Posterior cingulate gyrus (tissue), 11 donors: ENCODE measurements around the gene ANKRD13C.
A peak's percentile ranks its signal among the peaks of the same experiment; 100 is the strongest.
"Not testable (repeated sequence)": the region's sequence is repeated elsewhere in the genome, so short reads cannot be mapped to it uniquely, and the experiment has no call there.

Experiments
- DNase-seq, 10 donors: peaks; one replicate each; pipeline versions ENCODE4 v3.0.0 to v3.0.0-alpha.2; 2020 to 2021; ENCODE audit warnings: mixed read lengths in 3 of 10
- intact Hi-C: fragments of 100-400 bp; cut with DNase I; formaldehyde crosslinking; loops from one replicate; pipeline ENCODE4 v1.15.1; 2023

Gene ANKRD13C

GRCh38 chr1:70360321-70360720, 5.8 kb upstream of the ANKRD13C start:
- no peak for DNase-seq

GRCh38 chr1:70358921-70359564, 4.5 kb upstream of the ANKRD13C start:
- intact Hi-C loops, result no loop called here
- DNase-seq, result no peak

More at GRCh38 chr1:70360321-70360720, 5.8 kb upstream of the ANKRD13C start:
- intact Hi-C loops, result no loop called here

GRCh38 chr1:70355920-70356319, 1.4 kb upstream of the ANKRD13C start:
- intact Hi-C loops, result loop anchor here (2.0 kb wide), 1 partner anchor 55 kb away; the partner anchor contains the start of gene CTH
- no peak for DNase-seq

GRCh38 chr1:70355111-70355407, 537 bp upstream of the ANKRD13C start:
- no peak for DNase-seq
- intact Hi-C loops, result loop anchor here (2.0 kb wide), 1 partner anchor 56 kb away; the partner anchor contains the start of gene CTH

GRCh38 chr1:70353601-70354331, 756 bp downstream of the ANKRD13C start:
- intact Hi-C loops, result loop anchor here (2.0 kb wide), 2 partner anchors 57 to 133 kb away; partner anchors contain the start of genes CTH and SRSF11
- DNase-seq, result peak in 3 of 10 donors; percentile 22 to 48 (median 35)

- intact Hi-C loops, result loop anchor here (2.0 kb wide), 1 partner anchor 132 kb away; the partner anchor contains the start of gene SRSF11
- no peak for DNase-seq
Observed at GRCh38 chr1:70353044-70353443, 1.5 kb downstream of the ANKRD13C start.

- intact Hi-C loops, DNase-seq: not testable (repeated sequence)
Observed at GRCh38 chr1:70349799-70350198, 4.7 kb downstream of the ANKRD13C start.

GRCh38 chr1:70348399-70349165, 5.9 kb downstream of the ANKRD13C start:
- intact Hi-C loops, result no loop called here
- no peak for DNase-seq

GRCh38 chr1:70339644-70340043, 14.9 kb downstream of the ANKRD13C start:
- intact Hi-C loops, DNase-seq: not testable (repeated sequence)

- intact Hi-C loops, result no loop called here
- no peak for DNase-seq
Observed at GRCh38 chr1:70336050-70336449, 18.5 kb downstream of the ANKRD13C start.

GRCh38 chr1:70334436-70334835, 20.1 kb downstream of the ANKRD13C start:
- DNase-seq, result no peak
- intact Hi-C loops, result no loop called here

GRCh38 chr1:70333245-70333644, 21.3 kb downstream of the ANKRD13C start:
- DNase-seq, result no peak
- intact Hi-C loops, result no loop called here

- no peak for DNase-seq
- intact Hi-C loops, result no loop called here
Observed at GRCh38 chr1:70331962-70332361, 22.6 kb downstream of the ANKRD13C start.

GRCh38 chr1:70327306-70328076, 27.0 kb downstream of the ANKRD13C start:
- intact Hi-C loops, result no loop called here
- no peak for DNase-seq

- DNase-seq, result no peak
- intact Hi-C loops, result no loop called here
Observed at GRCh38 chr1:70324683-70325082, 29.8 kb downstream of the ANKRD13C start.

- no peak for DNase-seq
- intact Hi-C loops, result no loop called here
Observed at GRCh38 chr1:70319750-70320149, 34.8 kb downstream of the ANKRD13C start.

- intact Hi-C loops, result no loop called here
- DNase-seq, result no peak
Observed at GRCh38 chr1:70318191-70318590, 36.3 kb downstream of the ANKRD13C start.

- DNase-seq, result no peak
- intact Hi-C loops, result no loop called here
Observed at GRCh38 chr1:70317087-70317486, 37.4 kb downstream of the ANKRD13C start.

GRCh38 chr1:70315782-70316181, 38.7 kb downstream of the ANKRD13C start:
- DNase-seq, result no peak
- intact Hi-C loops, result no loop called here

- intact Hi-C loops, result no loop called here
- no peak for DNase-seq
Observed at GRCh38 chr1:70314706-70315304, 39.7 kb downstream of the ANKRD13C start.
